Common myeloid progenitor, CD34-positive (primary cell): ENCODE measurements around the gene ZC3H18.

Source experiments
- CTCF ChIA-PET: fragments of 350-600 bp; sonication (Branson Sonifier 250); formaldehyde crosslinking; loops from one replicate; lab custom pipeline; 2021; ENCODE audit warnings: antibody characterized with exemption; lab: Charles Lee
- POLR2A ChIA-PET: fragments of 350-600 bp; sonication (Branson Sonifier 250); formaldehyde crosslinking; loops from one replicate; lab custom pipeline; 2021; ENCODE audit warnings: antibody characterized with exemption; lab: Charles Lee
- DNase-seq, 3 donors: peaks; one replicate each; pipeline versions ENCODE4 v3.0.0 to v3.0.0-alpha.2; 2013
- H3K27ac ChIP-seq, 2 experiments: 1 replicate in 1 of 2; 2 replicates in 1 of 2; pipeline ENCODE4 v1.7.0; 2013; ENCODE audit warnings: inconsistent platforms in 2 of 2, low read length in 2 of 2, mild to moderate bottlenecking in 2 of 2, low read depth in 1 of 2, moderate library complexity in 1 of 2; ENCODE audit not compliant: severe bottlenecking in 2 of 2, insufficient read depth in 1 of 2, poor library complexity in 1 of 2
- H3K27me3 ChIP-seq, 5 experiments: replicated peaks in 2 of 5; 1 replicate in 3 of 5; 2 replicates in 2 of 5; pipeline versions ENCODE4 v1.6.1 to v1.7.0; 2013; ENCODE audit warnings: low read length in 4 of 5, mild to moderate bottlenecking in 2 of 5, moderate library complexity in 2 of 5, inconsistent platforms in 1 of 5; ENCODE audit not compliant: insufficient read depth in 5 of 5, control insufficient read depth in 4 of 5
- H3K36me3 ChIP-seq, 4 experiments: 1 replicate in 2 of 4; 2 replicates in 2 of 4; pipeline versions ENCODE4 v1.6.1 to v1.7.0; 2013; ENCODE audit warnings: low read length in 3 of 4, control low read depth in 1 of 4, mild to moderate bottlenecking in 1 of 4; ENCODE audit not compliant: control insufficient read depth in 4 of 4, insufficient read depth in 4 of 4
- H3K4me1 ChIP-seq, 4 experiments: 1 replicate in 3 of 4; 2 replicates in 1 of 4; pipeline versions ENCODE4 v1.6.1 to v1.7.1; 2013; ENCODE audit warnings: low read length in 3 of 4, mild to moderate bottlenecking in 3 of 4, control low read depth in 1 of 4, inconsistent platforms in 1 of 4, moderate library complexity in 1 of 4; ENCODE audit not compliant: control insufficient read depth in 4 of 4, insufficient read depth in 4 of 4; ENCODE audit errors: control extremely low read depth in 1 of 4
- H3K4me3 ChIP-seq, 7 experiments: 1 replicate in 4 of 7; 2 replicates in 3 of 7; pipeline versions ENCODE4 v1.5.1 to v1.7.0; 2013; ENCODE audit warnings: mild to moderate bottlenecking in 7 of 7, low read length in 6 of 7, moderate library complexity in 6 of 7, inconsistent platforms in 2 of 7, low read depth in 2 of 7, control low read depth in 1 of 7; ENCODE audit not compliant: insufficient read depth in 4 of 7, control insufficient read depth in 1 of 7; ENCODE audit errors: extremely low read depth in 1 of 7
- H3K9me3 ChIP-seq, 5 experiments: 1 replicate in 4 of 5; 2 replicates in 1 of 5; pipeline versions ENCODE4 v1.6.1 to v1.7.1; 2013; ENCODE audit warnings: low read length in 4 of 5, mild to moderate bottlenecking in 2 of 5, inconsistent platforms in 1 of 5, low read depth in 1 of 5, moderate library complexity in 1 of 5; ENCODE audit not compliant: control insufficient read depth in 4 of 5, insufficient read depth in 2 of 5; ENCODE audit errors: control extremely low read depth in 1 of 5
- WGBS: methylation state at CpG from one replicate; pipeline ENCODE4 v1.1.5; 2013; ENCODE audit not compliant: insufficient coverage; 5-methylcytosine and 5-hydroxymethylcytosine counted together

The ZC3H18 gene

DNA sequence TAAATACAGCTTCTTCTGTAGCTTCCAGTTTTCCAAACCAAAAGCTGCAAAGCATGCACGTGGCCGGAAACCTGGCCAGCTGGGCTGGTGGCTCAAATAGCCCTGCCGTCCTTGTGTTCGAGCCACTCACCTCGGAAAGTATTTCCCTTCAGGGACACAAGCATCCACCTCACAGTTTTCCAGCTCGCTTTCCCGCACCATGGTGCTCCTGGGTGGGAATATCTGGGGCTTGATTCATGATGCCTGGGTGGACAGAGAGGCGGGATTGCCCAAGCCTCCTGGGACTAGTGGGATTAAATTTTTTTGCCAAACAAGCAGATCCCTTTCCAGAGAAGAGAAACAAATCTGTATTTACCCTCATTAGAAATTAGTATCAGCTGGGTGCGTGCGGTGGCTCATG, 99.8 kb downstream of the ZC3H18 start:
- no peak overlapping the region for H3K27ac ChIP-seq
- no peaks in the 10 kb centered on the region for H3K9me3 ChIP-seq
- WGBS: 90% methylated on average over 5 of the region's 10 CpGs
- ChIA-PET CTCF (interaction anchor here (0.7 kb wide), 1 partner anchor 11 kb away, joined by 3 read pairs; no protein-coding TSS in a partner anchor), POLR2A (no interaction called here)
- no peak for DNase-seq
- no peak overlapping the region for H3K4me3 ChIP-seq
- no peaks in the 10 kb centered on the region for H3K27me3 ChIP-seq
- peaks cover 0 to 3% (median 0%) of the 10 kb centered on the region in 4 experiments for H3K4me1 ChIP-seq
- H3K36me3 ChIP-seq: peaks cover 0 to 26% (median 2%) of the 10 kb centered on the region in 4 experiments

DNA sequence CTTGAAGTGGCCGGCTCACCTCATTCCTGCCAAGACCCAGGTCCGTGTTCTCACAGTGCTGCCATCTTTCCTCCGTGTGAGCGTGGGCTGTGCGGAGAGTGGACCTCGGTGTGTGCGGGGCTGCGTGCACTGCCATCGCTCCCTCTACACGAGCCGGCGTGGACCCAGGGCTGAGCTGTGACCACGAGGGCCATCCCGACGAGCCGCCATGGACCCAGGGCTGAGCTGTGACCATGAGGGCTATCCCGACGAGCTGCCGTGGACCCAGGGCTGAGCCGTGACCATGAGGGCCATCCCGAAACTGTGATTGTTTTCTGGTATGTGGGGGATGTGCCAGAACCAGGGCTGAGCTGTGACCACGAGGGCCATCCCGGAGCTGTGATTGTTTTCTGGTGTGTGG, 101.6 kb downstream of the ZC3H18 start:
- no peak overlapping the region for H3K27ac ChIP-seq
- no peaks in the 10 kb centered on the region for H3K4me1 ChIP-seq
- H3K36me3 ChIP-seq: peaks cover 0 to 32% (median 8%) of the 10 kb centered on the region in 4 experiments
- H3K9me3 ChIP-seq: no peaks in the 10 kb centered on the region
- CTCF ChIA-PET: interaction anchor here (1.3 to 1.8 kb wide), 3 partner anchors 9 to 19 kb away, joined by 3 to 13 read pairs (median 3); no protein-coding TSS in a partner anchor
- H3K27me3 ChIP-seq: no peaks in the 10 kb centered on the region
- WGBS: 95% methylated on average over 22 of the region's 23 CpGs
- H3K4me3 ChIP-seq: no peak overlapping the region
- no peak for DNase-seq
- POLR2A ChIA-PET: no interaction called here

DNA sequence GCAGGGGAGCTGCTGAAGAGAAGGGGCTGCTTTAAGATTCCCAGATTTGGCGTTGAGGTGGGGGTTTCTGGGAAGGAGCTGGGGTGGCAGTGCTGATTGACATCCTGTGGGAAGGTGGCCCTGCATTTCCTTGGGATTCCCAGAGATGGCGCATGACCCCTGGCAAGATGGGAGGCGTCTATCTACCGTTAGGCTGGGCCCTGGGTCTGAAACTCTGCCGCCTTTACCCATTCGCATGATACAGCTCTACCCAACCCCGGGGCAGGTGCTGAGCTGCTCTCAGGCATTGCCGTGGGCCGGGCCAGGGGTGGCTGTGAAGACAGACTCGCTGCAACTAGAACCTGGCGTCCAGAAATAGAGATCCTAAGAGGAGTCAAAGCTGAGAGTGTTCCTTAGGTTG, 102.6 kb downstream of the ZC3H18 start:
- no peaks in the 10 kb centered on the region for H3K9me3 ChIP-seq
- H3K27ac ChIP-seq: no peak overlapping the region
- POLR2A ChIA-PET: interaction anchor here (0.5 kb wide), 1 partner anchor 226 kb away, joined by 3 read pairs; no protein-coding TSS in a partner anchor
- no peaks in the 10 kb centered on the region for H3K27me3 ChIP-seq
- CTCF ChIA-PET: interaction anchor here (0.9 to 1.8 kb wide), 5 partner anchors 8 to 20 kb away, joined by 3 to 13 read pairs (median 4); partner anchors contain the start of gene MVD
- WGBS: 86% methylated on average over 10 of the region's 11 CpGs
- H3K4me1 ChIP-seq: no peaks in the 10 kb centered on the region
- no peak overlapping the region for H3K4me3 ChIP-seq
- no peak for DNase-seq
- peaks cover 0 to 37% (median 13%) of the 10 kb centered on the region in 4 experiments for H3K36me3 ChIP-seq

DNA sequence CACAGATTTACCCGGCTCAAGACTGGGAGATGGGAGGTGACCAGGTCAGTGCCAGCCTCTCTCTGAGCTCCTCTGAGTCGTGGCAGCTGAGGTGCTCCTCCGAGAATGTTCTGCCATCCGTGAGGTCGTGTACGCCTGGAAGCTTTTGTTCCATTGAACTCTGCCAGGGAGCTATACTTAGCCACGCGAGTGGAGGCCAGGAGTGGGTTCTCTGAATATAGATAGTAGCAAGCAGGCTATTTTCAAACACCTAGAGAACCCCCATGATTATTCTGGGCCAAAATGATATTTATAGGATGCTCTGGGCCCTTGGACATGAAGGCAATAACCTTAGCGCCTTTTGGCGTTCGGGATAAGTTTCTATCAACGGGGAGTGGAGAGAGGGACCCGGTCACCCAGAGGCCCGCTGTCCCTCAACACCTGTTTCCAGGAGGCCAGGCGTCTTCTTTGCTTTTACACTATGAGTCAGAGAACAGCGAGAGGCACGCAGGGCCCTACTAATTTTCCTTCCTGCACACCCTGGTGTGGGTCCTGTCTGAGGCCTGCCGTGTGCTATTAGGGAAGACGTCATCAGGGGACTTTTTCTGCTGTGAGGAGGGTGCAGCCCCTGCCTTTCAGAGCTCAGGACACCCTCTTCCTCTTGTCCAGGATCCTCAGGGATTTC, 103.6 kb downstream of the ZC3H18 start:
- WGBS: 94% methylated on average over 15 of the region's 19 CpGs
- DNase-seq: no peak
- H3K27me3 ChIP-seq: no peaks in the 10 kb centered on the region
- H3K4me3 ChIP-seq: no peak overlapping the region
- no peaks in the 10 kb centered on the region for H3K9me3 ChIP-seq
- H3K27ac ChIP-seq: no peak overlapping the region
- H3K4me1 ChIP-seq: no peaks in the 10 kb centered on the region
- peaks cover 0 to 44% (median 16%) of the 10 kb centered on the region in 4 experiments for H3K36me3 ChIP-seq
- CTCF ChIA-PET: interaction anchor here (1.5 kb wide), 1 partner anchor 9 kb away, joined by 7 read pairs; no protein-coding TSS in a partner anchor
- POLR2A ChIA-PET: no interaction called here

DNA sequence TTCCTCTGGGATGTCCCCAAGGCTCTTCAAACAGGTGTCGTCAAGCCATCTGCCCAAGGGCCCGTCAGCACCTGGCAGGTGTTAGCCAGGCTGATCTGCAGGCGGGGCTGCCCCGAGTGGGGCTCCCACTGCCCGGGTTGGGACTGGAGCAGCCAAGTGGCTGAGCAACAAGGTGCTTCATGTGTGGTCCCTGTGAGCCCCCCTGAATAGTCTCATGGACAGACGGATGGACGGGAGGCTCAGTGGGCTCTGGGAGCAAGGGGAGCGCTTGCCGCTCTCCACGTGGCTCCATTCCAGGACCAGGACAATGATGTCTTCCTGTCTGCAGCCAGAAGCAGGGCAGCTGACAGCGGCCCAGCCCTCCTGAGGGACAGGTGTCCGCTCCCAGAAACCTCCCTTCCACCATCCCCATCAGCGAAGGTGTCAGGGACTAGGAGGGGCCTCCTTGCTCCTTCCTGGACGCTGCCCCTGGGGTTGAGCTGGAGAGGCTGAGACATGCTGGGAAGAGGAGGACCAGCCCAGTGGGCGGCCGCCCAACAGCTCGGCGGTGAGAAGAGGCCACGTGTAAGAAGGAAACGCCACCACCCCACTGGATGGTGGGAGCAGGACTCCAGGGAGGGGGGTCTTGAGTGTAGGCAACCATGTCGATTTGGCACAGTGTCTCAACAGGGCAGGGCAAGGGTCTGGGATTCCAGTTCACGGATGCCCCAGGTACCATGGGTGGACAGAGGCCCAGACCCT, 106.5 kb downstream of the ZC3H18 start:
- CTCF ChIA-PET: no interaction called here
- no peak for DNase-seq
- WGBS: 98% methylated on average over 16 of the region's 22 CpGs
- H3K4me3 ChIP-seq: no peak overlapping the region
- peaks cover 0 to 52% (median 17%) of the 10 kb centered on the region in 4 experiments for H3K36me3 ChIP-seq
- no peak overlapping the region for H3K27ac ChIP-seq
- POLR2A ChIA-PET: no interaction called here
- H3K4me1 ChIP-seq: peaks cover 0 to 12% (median 10%) of the 10 kb centered on the region in 4 experiments
- H3K27me3 ChIP-seq: no peaks in the 10 kb centered on the region
- H3K9me3 ChIP-seq: no peaks in the 10 kb centered on the region

DNA sequence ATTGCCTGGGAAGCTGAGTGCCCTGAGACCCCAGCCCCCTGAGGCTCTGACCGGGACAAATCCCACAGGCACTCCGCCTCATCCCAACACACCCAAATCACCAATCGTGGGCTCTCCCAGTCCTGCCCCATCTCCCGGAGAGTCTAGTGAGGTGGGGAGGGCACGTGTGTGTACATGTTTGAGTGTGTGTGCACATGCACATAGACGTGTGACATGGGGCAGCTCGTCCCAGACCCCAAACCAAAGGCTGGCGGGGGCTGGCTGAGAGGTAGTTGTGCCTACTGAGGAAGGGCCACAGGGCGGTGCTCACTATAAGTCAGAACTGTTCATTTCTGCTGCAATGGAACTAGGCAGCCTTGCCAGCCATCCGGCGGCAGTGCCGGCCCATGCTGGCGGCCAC, 107.5 kb downstream of the ZC3H18 start:
- Histone ChIP-seq H3K4me1 (peaks cover 2 to 20% (median 18%) of the 10 kb centered on the region in 4 experiments), H3K27me3 (no peaks in the 10 kb centered on the region), H3K27ac (no peak overlapping the region), H3K36me3 (peaks cover 0 to 52% (median 17%) of the 10 kb centered on the region in 4 experiments), H3K9me3 (no peaks in the 10 kb centered on the region), H3K4me3 (no peak overlapping the region)
- POLR2A ChIA-PET: no interaction called here
- CTCF ChIA-PET: no interaction called here
- DNase-seq: no peak
- WGBS: 88% methylated on average over 8 of the region's 13 CpGs
